HG03175 (cell line): ENCODE results near the gene ALK.

ENCODE experiments used
- ATAC-seq: cut with Tn5 transposase; IDR thresholded peaks from one replicate; pipeline ENCODE4 v1.9.1; 2021; ENCODE audit warnings: mild to moderate bottlenecking, moderate library complexity; ENCODE audit not compliant: unreplicated experiment

ALK gene

DNA sequence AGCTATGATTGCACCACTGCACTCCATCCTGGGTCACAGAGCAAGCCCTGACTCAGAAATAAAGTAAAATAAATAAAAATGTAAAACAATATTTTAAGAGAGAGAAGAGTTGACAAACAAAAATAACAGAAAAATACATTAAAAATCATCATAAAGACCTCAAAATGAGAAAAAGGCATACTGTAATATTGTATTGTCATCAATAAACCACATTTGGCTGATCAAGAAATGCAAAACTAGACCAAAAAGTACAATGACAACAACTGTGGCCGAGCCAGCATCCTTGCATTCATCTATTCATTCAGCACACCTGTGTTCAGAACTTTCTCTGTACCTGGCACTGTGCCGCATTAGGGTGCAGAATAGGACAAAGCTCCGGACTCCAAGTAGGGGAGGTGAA, 121.8 kb downstream of the ALK start:
- ATAC-seq, result no peak

DNA sequence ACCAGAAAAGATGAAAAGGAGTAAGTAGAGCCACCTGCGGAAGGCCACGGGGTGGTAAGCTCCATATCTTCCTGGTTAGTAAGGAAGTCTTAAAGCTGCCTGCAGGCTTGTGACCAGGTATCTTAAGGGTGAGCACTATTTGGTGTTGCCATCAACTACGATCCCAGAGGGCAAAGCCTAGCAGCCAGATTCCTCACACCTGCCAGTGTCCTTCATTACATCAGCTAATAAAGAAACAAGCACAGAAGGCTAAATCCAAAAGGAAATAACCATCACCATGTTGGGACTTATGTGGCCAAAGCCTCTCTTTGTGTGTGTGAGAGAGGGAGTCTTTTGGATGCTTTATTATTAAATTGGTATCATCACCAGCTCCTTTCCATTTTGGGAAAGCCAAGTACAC, 123.5 kb downstream of the ALK start:
- no peak for ATAC-seq

DNA sequence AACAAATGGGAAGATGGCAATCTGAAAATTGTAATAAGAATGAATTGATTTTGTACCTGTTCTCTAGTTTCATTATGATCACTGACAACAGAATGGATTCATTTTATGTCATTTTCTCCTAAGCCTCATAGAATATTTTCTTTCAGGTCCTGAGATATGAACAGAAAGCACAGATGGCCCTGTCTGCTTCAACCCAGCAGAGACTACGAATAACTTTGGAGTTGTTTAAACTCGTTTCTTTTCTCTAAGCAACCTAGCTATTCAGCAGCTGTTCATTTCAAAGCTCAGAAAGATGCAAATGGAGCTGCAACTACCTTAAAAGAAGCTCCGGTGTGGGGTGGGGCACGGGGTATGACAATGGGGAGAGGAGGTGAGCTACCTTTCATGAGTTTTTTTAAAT, 124.9 kb downstream of the ALK start:
- ATAC-seq, result no peak

DNA sequence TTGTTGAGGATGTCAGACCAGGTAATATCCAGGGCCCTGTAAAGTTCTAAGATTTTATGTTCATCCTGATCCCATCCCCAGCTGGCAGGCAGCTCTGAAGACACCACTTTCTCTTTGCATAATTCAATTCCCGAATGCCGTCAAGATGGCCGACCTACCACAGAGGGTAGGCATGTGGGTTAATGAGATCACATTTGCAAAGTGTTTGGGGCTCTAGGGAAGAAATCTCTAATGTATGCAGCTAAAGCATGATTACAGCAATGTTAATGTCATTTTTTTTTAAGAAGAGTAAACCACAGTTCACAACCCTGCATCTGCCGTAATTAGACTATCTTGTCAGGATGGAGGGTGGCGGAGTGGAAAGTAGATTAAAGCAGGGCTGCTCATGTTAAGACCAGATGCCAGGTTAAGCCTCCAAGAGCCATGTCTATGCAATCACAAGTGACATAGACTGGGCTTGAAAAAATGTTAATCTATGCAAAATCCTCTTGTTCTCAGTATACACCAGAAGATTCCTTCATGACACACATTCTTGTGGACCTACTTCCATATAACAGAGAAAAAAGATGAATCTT, 131.4 kb downstream of the ALK start:
- no peak for ATAC-seq

DNA sequence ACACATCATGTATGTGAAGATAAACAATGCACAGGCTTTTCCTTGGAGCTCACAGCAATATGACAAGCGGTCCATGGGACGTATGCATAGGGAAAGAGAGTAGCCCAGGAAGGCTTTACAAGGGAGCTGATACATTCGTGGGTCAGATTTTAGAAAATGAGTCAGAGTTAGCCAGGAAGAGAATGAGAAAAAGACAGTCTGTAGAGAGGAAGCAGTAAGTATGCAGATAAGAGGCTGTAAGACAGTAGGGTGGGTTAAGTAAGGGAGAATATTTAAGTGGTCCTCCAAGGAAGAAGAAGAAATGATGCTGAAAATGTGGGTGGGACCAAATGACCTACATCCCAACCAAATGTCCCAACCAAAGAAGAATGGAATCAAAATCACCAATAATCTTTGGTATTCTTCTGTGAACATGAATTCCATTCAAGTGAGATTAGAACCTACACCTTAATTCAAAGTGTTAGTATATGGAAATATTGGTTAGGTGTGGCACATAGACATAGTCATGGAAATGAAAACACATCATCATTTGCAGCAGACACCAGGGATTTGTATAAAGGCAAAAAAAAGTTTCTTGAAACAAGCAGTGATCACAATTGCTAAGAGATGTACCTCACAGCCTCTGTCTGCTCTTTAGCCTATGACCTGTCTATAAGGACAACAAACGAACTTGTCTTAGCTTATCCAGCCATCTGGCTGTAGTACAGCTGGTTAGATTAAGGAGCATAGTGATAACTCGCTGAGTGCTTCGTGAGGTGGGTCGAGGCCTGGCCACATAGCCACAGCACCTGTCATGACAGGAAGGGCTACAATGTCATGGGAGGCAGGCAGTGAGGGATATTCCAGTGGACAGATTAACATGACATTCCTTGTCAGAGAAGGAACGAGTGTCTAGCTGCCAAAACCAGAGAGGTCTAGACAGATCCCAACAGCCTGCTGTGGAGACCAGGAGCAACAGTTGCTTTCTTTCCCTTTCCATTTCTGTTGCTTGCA, 133.6 kb downstream of the ALK start:
- no peak for ATAC-seq

DNA sequence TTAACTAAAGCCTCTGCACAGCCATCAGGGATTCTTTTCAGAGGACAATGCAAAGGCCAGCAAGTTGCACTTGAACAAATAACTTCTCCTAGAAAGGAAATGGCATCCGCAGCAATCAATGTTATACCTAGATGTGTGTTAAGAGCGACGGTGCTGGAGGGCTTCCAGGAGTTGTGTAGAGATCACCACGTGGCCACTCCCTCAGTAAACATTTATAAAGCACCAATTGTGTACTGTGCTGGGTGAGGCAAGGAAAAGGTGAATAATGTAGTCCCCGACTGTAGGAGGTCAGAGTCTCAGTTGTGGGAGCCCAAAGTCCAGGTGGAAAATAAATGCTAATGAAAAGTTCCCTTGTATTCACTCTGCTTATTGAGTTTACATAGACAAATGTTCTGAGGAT, 135.0 kb downstream of the ALK start:
- ATAC-seq, result no peak

DNA sequence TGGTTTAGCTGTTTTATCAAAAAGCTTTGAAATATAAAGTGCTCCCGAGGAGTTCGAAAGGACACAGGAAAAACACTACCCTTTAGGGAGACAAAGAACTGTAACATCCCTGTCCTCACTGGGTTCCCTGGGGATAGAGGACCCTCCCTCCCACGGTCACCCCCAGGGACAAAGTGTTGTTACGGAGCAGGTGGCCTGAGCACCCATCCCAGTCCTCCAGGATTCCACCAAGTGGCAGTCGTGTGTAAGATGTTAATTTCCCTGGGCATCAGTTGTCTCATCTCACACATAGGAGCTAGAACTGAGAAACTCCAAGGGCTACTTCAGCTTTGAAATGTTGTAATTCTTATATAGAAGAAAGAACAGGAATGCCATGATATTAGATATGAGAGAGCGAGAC, 137.7 kb downstream of the ALK start:
- ATAC-seq, result no peak

DNA sequence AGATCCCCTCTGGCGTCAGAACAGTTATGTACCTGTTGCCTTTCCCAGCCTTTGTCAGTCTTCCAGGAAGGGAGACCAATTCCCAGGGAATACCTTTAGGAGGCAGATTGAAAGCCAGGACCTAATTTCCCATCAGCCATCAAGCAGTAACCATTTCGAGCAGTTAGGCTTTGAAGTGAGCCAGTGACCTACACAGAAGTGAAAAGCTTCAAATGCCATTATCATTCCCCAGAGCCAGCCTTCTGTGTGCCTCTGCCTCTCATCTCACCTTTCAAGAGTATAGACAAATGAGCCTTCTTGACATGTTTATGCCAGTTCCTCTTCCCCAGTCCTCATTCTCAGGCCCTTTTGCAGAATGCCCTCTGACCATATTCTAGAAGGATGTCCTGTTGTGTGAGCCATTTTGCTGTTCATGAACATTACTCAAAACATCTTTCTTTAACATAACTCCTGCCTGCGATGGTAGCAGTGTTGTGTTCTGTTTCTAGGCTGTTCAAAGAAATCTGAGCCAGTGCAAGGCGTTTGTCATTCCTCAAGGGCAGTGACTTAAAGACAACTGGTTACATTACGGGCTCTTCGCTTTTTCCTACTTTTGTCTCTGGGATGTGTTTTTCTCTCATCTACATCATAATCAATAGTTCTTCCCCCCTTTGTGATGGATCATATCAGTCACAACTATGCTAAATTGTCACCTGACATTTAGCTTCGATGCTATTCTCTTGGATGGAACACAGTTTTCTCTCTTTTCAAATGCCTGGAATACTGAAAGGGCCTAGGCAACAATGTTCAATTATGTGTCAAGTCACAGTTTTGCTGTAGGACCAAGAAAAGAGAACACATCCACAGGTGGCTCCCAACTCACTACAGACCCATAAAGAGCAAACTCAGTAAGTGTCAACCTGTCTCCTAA, 138.6 kb downstream of the ALK start:
- ATAC-seq, result no peak

DNA sequence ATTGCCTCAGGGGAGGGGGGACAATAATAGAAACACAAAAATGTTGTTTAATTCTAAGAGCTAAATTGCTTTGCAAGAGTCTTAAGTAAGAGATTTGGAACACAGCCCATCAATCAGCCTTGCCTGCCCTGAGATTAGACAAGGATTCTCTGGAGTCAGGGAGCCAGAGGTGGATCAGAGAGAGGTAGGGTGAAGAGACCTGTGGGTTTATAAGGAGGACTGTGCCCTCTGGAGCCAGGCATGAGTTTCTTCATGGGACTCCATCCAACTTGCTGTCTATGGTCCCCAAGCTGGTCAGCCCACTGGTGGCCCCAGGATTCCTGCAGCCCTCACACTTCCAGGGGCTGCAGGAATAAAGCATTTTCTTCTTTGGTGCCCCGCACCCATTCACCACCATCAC, 139.3 kb downstream of the ALK start:
- ATAC-seq, result no peak

DNA sequence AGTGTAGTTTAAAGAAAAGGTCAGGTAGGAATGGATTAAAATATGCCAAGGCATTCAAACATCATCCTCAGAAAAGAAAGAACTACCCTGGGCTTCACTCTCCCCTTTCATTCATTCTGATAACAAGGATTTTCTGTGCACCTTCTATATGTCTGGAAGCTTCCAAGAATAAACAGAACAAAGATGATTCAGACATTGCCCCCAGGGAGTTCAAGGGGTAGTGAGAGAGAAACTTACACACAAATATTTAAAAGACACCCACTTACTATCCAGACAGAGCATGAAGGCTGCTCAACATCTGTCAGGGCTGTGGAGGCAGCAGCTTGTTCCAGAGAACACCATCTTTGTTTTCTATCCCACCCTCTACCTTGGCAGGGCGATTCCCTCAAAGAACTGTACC, 140.5 kb downstream of the ALK start:
- ATAC-seq, result no peak

DNA sequence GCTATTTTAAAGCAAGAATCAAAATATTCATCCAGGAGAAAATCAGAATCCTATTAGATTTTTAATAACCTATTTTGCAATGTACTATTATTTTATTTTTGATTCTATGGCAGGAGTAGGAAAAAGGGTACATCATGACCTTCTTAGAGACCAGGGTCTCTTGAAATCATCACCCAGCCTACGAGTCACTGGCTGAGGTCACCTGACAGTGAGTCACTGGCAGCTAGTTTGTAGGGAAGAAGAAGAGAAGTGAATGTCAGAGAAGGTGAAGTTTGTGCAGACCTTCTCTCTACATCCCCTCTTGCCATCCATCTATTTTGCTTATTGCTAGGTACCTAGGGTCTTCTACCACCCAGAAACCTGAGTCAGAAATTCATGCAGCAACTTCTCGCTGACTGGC, 144.2 kb downstream of the ALK start:
- no peak for ATAC-seq

DNA sequence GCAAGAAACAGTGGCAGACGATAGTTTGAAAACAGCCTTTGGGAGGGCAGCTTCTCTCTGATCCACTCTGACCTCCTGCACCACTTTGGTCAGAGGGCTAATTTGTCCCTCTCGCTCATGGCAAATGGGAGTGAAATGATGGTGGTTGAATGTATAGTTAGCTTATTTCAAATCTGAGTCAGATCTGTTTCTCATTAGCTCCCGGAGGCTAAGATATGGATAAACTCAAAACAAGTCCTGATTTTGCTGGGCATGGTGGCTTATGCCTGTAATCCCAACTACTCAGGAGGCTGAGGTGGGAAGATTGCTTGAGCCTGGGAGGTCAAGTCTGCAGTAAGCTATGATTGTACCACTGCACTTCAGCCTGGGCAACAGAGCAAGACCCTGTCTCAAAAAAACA, 145.0 kb downstream of the ALK start:
- no peak for ATAC-seq

DNA sequence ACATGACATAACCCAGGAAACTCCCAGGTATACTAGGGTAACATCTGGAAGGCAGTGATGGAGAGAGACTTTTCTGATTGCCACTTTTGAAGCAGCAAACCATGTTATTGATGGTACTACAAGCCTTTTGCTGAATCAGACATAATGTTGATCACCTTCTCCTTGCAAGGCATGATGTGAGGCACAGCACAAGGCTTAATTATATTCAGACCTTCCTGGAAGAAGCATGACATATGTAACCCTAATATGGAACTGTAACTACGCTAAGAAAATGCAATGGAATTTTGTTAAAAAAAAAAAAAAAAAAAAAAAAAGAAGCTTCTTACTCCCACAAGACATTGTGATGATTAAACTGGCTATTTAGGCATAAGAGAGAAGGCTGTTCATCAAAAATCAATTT, 145.4 kb downstream of the ALK start:
- no peak for ATAC-seq

DNA sequence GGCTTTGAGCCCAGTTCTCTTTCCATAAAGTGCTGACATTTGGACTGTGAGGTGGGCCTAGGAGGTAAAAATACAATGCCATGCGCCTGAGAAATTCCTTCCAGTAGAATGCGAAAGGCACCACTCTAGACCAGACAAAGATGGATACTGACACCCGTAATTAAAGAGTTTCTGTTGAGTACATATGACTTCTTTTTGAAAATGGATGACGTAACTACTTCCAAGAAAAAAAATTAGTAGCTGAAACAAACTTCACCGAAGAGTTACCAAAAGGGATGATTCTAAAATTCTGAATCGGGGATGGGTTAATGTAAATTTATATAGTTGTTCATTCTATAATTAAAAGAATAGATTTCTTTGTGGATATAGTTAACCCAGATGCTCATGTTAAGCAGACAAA, 146.8 kb downstream of the ALK start:
- ATAC-seq, result no peak

DNA sequence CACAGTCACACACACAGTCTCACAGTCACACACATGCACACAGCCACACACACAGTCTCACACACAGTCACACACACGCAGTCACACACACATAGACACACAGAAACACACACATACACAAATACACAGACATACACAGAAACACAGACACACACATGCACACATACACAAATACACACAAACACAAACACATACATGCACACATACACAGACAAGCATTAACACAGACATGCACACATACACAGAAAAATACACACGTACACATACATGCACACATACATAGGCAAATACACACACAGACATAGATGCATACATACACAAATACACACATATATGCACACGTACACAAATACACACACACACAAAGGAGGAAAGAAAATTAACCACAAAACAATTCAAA, 150.5 kb downstream of the ALK start:
- no peak for ATAC-seq

DNA sequence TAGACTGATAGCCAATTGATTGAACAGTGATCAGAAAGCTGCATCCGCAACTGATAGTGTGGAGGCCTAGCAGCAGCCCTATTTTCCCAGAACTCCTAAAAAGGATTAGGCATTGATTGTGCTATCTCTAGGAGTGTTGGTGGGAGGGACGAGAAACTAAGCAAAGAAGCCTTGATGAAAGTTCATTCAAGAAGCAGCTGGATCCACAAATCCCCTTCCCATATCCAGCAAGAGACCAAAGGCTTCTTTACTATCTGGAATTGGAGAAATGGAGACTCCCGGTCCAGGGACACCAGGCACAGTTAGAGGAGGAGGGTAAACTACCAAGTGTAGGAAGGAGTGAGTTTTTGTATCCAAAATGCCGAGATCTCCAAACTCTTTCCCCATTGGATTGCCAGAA, 151.5 kb downstream of the ALK start:
- ATAC-seq, result no peak

DNA sequence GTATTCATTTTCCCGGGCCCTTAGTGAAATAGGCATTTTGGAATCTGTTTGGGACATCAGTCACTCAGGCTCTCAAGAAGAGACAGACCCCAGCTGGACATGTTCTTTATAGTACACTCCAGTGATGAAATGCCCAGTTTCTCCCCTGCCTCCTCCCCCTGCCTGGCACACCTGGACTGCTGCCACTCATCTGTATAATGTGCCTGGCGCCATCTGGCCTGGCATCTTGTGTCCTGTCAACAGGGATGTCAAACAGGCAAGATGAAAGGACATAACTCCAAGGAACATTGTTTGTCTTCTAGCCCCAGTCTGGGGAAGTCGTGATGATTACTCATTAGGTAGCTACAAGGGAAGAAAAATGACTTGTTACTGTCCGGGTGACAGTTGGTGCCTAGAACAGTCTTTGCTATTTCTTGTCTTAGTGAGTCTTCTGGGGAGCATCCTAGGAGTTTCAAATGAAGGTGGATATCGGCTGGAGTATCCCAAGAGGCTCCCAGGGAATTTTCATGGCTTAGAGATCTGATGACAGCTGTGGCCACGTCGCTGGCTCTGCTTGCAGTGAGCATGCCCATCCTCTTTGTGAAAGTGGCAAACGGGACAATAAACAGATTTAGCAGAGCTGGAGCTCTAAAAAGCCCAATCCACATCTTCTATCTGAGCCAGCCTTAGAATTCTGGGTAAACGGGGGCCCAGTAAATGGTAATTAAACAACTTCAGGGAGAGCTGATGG, 153.6 kb downstream of the ALK start:
- no peak for ATAC-seq

DNA sequence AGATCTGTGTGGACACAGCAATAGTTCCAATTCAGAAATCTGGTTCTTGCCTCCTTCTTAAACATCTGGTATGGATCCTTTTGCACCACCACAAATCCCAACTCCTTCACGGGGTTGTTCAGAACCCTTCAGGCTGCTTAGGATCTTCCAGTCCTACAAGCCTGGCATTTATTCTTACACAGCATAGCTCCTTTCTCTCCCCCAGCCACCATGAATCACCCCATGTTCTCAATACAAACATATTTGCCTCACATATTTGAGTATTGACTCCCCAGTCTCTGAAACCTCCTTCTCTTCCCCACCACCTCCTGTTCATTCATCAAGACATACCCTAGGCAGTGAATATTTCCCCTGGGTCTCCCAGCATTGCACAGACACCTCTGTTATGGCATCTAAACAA, 155.2 kb downstream of the ALK start:
- ATAC-seq, result no peak

DNA sequence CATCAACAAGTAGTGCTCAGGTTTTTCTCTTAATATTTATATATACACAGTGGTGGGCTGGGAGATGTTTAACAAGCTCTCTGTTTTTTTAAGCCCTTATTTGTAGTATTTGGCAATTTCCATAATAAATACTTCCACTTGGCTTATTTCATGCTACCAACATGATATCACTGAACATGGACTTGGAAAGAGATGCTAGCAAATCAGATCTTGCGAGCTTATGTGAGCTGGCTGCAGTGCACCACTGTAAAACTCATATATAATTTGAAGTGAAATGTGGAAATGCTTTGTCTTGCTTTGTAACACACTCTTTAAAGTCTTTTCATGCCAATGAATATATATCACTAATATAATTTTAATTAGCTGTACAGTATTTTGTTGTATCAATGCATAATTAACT, 155.7 kb downstream of the ALK start:
- ATAC-seq, result no peak

DNA sequence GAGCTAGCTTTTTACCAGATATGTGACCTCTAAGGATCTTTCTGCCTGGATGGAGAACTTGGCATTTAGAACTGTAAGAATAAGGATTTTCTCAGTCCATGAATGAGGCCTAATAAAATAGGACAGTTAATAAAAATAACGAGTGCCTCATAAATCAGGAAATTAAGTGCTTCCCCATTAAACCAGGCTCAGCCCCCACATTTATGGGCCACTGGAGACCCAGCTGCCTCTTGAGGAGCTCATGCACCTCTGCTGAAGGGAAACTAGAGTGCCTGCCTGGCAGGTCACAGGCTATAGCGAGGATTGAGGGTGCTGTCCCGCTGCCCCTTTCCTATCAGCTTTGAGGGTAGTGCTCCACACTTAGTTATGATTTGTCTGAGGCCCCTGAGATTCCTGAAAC, 158.0 kb downstream of the ALK start:
- ATAC-seq, result no peak

DNA sequence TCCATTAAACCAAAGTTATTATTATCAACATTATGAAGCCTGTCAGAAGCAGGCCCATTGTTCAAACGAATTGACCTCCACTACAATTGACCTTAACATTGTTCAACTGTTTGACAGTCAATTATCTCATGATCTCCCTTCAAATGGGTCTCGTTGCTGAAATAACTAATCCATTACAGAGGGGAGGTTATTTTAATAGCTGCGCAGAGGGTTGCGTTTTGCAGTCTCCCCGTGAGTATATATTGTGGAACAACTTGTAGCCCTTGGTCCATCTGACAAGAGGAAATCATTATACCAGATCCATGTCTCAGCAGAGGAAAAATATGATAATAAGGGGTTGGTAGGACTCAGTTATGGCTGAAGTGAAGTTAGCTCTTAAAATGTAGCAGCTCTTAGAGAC, 159.1 kb downstream of the ALK start:
- no peak for ATAC-seq
